GM21526 (cell line): Measurements from ENCODE around the gene TAS1R2.
"Not testable (repeated sequence)": the region's sequence is repeated elsewhere in the genome, so short reads cannot be mapped to it uniquely, and the experiment has no call there.

ENCODE experiments used
- ATAC-seq: cut with Tn5 transposase; IDR thresholded peaks from one replicate; pipeline ENCODE4 v1.9.1; 2021; ENCODE audit warnings: moderate library complexity; ENCODE audit not compliant: unreplicated experiment, low FRiP score

The TAS1R2 gene

DNA sequence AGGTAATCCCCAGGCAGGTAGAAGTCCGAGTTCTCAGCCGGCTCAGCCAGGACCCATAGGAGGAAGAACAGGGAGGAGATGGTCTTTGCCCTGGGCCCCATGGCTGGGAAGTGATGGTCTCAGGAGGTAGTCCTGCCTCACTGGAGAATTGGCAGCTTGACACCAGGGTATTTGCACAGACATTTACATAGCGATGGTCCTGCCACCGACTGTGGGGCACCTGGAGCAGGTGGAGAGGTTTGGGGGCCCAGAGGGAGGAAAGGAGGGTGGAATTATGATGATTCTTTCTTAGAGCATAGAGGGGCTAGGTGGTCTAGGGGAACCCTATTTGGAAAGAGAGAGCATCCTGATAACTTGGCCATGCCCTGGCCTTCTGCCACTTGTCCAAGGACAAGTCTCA lies at the start of gene TAS1R2:
TAS1R2 (minus strand) TSS at position 101 of the 400 bp plus-strand sequence; CDS start at position 101, 0 bp downstream.
- ATAC-seq = no peak

DNA sequence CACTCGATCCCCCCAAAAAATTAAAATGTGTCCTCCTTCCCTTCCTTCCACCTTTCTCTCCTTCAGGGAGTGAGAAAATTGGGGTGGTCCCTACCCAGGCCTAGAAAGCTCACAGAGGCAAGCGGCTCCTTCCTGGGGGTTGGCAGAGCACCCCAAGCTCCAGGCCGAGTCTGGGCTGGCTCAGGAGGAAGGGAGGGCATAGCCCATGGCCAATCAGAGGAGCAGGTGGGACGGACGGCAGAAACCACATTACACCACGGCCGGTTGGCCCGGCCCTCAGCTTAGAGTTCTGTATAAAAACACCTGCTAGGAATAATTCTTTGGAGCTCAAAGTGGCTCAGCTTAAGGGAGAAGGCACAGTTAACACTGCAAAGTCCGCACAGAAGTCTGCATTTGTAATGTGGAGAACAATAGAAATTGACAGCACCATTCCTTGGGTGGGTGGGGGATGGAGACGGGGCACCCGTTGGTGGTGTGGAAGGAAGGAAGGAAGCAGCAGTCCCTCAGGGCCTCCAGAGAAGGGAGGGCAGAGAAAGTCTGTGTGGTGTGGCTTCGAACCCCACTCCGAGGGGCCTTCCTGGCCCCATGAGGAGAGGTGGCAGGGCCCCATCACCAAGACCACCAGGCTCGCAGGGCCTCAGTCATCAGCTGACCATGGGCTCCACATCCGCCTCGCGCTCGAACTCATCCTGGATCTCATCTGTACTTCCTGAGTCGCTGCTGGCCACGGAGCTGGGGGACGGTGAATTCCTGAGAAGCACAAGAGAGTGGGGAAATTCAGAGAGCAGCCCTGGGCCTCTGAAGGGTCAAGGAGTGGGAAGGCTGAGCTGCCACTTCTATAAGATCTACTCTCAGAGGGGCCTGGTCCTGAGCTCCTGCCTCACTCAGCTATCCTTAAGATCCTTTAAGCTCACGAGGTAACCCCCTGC lies 48.7 kb upstream of the TAS1R2 start:
- ATAC-seq = no peak

DNA sequence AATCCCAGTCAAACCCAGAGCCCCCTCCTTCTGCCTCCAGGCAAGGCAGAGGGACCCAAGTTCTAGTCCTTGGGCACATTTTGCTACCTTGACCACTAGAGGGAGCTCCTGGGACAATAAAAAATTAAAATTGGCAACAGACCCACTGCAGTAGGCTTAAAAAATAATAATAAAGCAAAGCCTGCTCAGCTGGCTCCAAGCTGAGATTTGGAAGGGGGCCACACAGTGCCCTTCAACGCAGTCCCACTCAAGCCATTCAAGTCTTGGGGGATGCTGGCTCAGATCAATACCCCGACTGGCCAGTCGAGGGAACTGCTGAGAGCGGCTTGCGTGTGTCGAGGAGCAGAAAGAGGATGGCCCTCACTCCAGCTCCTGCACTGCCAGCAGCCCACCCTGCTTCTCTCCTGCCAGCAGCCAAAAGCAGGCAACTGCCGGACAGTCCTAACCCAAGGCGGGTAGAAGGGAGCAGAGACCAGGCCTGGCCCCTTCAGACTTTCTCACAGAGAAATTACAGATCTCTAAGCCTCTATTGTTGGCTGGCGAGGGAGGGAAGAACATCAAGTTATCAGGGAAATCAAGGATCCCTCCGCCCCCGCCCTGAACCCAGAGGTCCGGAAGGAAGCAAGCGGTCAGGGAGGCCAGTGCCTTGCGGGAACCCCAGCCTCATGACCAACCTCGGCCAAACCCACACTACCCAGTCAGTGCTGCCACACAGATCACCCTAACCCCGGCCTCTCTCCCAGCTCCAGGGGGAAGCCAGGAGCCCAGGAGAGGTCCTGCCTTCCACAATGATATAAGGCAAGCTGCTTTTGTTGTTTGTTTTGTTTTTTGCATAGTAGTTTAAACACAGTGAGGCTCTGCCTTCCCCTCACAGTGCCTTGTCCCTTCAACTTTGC lies 47.8 kb upstream of the TAS1R2 start:
- ATAC-seq = no peak

DNA sequence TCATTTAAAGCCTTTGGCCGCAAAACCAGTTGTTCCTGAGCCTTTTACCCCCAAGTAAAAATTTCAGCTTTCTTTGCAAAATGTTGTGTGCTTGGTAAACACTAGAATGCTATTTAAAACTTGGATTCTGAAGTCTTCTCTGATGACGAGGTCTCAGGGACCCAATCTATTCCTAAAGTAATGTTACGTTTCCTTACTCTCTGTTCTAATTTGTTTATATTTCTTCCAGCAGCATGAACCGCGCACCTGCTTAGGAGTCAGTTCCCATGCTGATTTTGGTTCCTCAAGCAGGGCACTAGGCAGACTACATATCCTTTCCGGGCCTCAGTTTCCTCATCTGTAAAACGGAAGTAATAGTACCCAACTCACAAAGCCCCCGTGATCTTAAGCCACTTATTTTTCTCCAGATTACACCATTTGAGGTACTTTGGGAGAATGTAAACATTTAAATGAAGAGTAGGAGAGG lies 43.9 kb upstream of the TAS1R2 start:
- no peak for ATAC-seq

DNA sequence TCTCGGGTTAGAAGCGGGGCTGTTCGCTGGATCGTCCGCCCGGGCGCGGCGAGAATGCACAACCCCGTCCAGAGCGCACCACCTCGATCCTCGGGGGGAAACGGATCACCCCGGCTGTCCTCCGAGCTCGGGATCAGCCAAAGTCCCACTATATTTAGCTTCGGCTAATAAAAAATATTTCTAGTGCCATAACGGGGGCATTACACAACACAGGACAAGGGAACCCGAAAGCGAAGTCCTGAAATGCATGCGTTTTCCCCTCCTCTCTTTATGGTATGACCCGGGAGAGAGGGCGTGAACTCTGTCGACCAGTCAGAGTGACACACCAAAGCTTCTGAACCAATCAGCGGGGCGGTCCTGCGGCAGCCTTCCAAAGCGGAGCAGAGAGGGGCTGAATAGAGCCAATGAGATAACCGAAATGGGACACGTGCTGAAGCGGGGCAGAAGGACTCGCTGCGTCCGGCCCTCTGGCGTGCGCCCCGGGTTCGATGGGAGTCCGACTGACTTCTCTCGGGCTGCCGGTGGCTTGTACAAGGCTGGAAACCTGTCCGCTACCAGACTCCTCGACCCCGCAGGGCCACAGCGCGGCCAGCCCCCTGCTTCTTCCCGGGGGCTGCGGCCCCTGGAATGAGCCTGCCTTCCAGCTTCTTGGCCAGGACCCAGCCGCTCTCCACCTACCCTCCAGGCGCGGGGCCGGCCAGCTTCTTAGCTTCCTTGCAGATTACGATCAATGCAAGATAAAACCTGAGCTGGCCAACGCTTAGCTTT lies 43.2 kb upstream of the TAS1R2 start, which contains the start of gene ALDH4A1:
ALDH4A1 (minus strand) TSS at position 33 of the 768 bp plus-strand sequence; CDS start at position 1, 32 bp downstream.
- peak; percentile 93 for ATAC-seq

DNA sequence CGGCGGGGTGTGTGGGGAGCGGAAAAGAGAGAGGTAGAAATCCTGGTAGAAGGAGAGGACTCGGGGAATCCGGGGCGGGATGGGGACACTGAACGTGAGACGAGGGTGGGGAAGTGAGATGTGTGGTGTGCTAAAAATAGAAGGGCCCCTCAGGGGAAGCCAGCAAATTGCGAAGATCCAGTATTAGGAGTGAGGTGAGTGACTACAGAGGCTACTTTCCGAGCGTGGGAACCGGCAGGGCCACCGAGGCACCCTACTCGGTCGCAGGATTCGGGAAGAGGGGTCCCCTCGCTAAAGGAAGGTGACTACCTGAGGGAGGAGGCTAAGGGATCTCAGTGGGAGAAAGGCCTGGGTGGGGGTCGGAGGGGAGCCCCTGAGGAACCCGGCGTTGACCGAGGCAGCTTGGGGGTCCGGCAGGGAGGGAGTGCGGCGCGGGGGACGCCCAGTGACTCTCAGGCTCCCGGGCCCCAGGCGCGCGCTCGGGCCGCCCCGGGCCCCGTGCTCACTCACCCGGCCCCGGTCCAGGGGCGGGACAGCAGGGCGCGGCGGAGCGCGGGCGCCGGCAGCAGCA lies 42.6 kb upstream of the TAS1R2 start:
- no peak for ATAC-seq

DNA sequence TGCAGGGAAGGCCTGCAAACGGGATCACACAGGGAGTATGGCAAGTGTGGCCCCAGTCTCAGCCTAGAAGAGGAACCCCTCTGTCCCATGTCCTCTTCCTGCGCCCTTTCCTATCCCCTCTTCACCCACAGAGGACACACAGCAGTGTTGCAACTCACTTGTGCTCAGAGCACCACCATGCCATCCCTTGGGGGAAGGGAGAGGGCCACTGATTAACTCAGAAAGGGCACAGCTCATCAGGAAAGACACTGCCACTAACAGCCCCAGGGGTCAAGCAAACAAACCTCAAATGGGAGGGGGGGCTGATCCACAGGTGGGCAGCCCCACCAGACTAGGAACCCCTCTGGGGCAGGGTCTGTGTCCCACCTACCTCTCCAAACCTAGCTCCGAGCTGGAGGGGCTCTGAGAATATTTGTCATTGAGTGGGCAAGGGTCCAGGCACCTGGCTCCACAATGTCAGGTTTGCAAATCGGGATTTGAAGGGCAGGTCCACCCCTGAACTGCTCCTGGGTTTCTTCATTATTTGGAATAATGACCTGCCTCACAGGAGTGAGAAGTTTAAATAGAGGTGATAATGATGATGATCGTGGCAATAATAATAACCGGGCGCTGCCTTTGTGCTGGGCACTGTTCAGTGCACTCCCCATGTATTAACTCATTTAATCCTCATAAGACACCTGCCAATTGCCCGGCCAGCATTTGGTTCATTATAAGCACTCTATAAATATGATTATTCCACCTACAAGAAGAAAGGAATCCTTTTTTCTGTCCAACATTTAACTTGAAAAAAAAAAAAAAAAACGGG lies 41.9 kb upstream of the TAS1R2 start:
- no peak for ATAC-seq

DNA sequence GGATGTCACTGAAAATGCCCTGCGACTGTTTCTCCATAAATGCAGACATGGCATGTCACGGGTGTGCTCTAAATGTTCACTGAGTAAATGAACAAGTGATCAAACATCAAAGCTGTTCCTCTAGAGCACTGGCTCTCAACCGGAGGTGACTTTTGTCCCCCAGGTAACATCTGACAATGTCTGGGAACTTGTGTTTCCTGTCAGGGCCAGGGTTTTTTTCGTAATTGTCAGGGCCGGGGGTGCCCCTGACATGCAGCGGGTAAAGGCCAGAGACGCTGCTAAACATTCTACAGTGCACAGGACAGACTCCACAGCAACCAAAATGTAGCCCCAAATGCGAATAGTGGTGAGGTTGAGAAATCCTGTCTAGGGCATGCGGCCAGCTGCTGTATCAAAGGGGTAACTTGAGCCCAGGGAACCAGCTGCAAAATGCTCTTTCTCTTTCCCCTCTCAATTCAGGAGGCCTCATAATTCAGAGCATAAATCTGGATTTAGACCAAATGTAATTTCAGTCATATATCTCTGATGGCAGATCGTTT lies 40.9 kb upstream of the TAS1R2 start:
- ATAC-seq = no peak

DNA sequence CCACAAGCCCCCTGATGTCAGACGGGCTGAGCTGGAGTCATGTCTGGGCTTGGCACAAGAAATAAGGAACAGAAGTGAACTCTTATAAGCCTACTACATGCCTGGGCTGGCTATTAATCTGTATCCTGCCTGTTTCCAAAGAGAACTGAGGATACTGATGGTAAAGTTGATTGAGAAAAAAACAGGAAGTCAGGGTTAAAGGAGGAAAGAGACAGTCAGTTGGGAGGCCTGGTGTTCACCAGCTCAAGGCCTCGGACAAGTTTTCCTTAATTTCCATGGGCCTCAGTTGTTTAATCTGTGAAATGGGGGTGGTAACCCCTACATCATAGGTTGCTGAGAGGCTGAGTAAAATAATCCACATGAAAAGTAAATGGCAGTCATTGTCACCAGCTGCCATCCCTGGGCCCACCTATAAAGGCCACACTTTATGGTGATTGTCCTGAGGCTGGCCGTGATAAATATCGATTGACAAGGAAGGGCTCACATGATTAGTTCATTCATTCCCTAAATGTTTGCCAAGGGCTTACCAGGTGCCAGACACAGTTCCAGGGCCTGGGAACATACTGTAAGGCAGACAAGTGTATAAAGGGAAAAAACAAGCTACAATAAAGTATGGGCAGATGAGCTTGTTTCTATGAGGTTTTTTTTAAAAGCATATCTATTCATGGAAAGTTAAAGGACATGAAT lies 40.0 kb upstream of the TAS1R2 start:
- ATAC-seq = no peak

DNA sequence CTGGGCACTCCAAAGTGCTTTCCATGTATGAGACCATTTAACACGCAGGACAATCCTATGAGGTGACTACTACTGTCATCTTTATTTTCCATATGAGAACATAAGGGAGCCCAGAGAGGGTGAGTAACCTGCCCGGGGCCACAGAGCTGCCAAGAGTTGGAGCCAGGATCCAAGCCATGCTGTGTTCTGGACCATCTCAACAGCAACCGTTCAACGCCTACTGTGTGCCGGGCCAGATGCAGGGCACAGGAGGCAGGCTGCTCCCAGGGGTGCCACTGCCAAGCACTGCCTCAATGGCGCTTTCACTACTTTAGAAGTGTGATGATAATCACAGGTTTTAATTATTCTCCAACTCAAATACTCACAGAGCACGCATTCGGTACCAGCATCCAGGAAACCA lies 39.1 kb upstream of the TAS1R2 start:
- ATAC-seq = no peak

DNA sequence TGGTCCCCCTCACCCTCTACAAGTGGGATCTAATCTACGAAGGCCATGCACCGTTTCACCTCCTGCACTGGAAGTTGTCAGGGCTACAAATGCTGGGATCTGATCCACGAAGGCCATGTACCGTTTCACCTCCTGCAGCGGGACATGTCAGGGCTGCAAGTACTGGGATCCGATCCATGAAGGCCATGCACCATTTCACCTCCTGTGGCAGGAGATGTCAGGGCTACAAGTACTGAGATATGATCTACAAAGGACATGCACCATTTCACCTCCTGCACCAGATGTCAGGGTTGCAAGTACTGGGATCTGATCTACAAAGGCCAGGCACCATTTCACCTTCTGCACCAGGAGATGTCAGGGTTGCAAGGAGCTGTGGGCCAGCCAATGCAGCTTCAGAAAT lies 35.9 kb upstream of the TAS1R2 start:
- ATAC-seq = no peak

DNA sequence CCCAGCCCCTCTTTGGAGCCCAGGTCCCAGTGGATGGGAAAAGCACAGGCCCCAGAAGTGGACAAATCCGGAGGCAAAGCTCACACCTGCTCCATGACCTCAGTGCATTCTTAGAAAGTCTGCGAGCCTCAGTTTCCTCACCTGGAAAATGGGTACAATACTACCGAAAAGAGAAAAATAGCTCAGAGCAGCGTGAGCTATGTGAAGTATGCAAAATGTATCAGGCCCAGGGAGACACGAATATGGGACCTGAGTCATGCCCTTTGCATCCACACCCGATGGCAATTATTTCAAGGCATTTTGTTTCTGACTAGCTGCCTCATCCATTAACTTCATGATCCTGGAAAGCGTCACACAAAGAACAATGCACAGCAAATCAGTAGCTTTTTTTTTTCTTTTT lies 33.7 kb upstream of the TAS1R2 start:
- ATAC-seq = no peak

DNA sequence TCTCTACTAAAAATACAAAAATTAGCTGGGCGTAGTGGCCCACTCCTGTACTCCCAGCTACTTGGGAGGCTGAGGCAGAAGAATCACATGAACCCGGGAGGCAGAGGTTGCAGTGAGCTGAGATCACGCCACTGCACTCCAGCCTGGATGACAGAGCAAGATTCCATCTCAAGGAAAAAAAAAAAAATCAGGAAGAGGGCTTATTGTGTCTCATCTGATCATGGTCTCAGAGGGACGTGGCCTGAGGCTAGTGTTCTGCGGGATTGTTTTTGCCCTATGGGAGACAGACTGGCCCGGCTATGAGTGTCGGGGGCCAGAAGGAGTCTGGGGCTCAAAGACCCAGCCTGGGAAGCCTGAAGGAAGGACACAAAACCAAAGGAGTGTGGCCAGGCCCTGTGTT lies 32.4 kb upstream of the TAS1R2 start:
- not testable (repeated sequence) for ATAC-seq

DNA sequence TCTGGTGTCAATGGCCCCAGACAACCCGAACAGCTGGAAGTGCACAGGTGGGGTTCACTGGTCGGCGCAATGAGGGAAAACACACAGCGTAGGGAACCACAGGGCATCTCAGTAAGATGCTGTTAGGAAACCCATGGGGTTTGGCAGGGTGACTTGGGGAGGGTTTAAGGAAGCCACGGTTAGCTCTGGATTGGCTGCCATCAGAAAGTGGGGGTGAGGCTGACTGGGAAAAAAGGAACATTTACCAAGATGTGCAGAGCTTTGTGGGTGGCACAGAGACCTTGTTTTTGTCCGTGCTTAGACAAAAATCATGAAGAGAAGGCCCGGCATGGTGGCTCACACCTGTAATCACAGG lies 31.9 kb upstream of the TAS1R2 start:
- no peak for ATAC-seq

DNA sequence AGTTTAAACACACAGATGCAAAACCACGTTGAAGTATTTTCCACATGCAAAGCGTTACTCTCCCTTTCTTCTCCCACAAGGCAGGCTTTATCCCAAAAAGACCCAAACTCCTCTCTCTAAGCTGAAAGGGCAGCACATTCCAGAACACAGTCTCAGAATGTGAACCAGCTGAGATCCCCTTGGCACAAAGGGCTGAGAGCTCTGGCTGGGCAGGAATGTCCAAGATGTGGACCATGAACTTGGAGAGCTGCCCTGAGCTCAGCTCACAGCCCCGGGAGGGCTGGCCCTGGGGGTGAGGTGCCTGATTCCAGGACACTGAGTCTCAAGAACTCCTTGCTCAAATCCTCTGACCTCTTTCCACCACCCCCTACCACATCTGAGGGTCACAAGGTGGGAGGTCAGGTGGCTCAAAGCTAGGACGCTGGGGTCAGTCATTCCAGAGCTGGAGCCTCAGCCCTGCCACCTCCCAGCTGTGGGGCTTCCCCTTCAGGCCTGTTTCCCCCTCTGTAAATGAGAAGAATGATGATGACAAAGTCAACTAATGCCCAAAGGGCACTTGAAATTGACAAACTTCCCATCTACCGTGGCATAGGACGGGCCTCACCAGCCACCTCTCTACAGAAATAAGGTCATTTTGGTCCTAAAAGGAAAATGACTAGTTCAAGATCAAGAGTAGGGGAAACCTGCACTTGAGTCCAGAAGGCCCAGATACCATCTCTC lies 31.4 kb upstream of the TAS1R2 start:
- ATAC-seq = no peak

DNA sequence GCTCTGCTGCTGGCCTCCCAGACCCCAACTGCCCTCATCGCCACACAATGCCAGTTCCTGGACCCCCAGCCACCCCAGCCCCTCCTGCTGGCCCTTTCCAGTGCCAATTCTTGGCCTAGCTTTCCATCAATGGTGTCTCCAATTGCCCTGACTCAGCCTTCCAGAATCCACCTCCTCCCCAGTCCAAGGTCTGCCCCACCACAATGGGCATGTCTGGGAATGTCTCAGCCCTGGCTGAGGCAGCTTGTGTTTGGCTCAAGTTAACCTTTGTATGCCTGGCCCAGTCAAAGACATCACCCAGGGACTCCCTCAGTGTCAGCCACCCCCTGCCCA lies 26.5 kb upstream of the TAS1R2 start:
- ATAC-seq = no peak

DNA sequence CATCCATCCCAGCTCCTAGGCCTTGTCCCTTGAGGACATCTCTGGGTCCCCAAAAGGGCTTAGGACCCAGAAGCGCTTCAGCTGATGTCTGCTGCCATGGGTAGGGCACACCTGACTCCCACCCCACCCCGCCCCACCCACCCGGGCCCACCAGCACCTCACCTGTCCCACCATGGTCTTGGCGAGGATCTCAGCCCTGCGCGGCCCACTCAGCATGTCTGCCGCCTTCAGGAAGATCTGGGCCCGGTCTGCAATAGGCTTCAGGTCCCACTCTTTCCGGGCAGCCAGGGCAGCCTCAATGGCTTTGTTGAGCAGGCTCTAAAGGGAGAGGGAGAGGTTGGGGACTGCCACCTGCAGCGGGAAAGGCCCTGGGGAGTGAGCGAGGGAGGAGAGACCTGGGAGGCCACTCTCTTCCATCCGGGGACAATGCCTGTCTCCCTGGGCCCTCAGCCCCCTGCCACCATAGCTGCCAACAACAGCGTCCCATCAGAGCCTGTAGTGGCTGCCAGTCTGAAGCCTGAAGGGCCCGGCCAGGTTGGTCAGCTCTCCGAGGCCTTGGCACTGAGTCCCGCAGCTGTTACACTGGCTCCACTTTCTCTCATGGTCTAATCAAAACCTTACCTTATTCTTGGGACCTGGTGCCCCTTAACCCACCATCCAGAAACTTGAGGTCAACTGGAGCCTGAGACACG lies 26.0 kb upstream of the TAS1R2 start:
- ATAC-seq = no peak
